HEK293 (cell line): ENCODE data around the gene TRMT1.

Source experiments
- YY1 ChIP-seq: fragments of 450-650 bp; formaldehyde crosslinking; IDR thresholded peaks from 2 replicates; pipeline ENCODE4 v1.5.1; 2018; ENCODE audit warnings: missing biosample characterization, missing genetic modification characterization
- ZBTB20 ChIP-seq: fragments of 450-650 bp; formaldehyde crosslinking; IDR thresholded peaks from 2 replicates; pipeline ENCODE4 v1.5.1; 2016; ENCODE audit warnings: missing biosample characterization, missing genetic modification characterization
- ZNF157 ChIP-seq: fragments of 450-650 bp; formaldehyde crosslinking; IDR thresholded peaks from 2 replicates; pipeline ENCODE4 v1.5.1; 2016; ENCODE audit warnings: missing biosample characterization, missing genetic modification characterization
- ZNF530 ChIP-seq: fragments of 450-650 bp; formaldehyde crosslinking; IDR thresholded peaks from 2 replicates; pipeline ENCODE4 v1.5.1; 2016; ENCODE audit warnings: low read depth, missing biosample characterization, missing genetic modification characterization
- ZNF660 ChIP-seq: fragments of 450-650 bp; IDR thresholded peaks from 2 replicates; pipeline ENCODE4 v1.5.1; 2018; ENCODE audit warnings: missing biosample characterization, mild to moderate bottlenecking, missing genetic modification characterization
- TF ChIP-seq, protein P1 (sequence below): fragments of 450-650 bp; formaldehyde crosslinking; IDR thresholded peaks from 2 replicates; pipeline ENCODE4 v1.5.1; 2017; ENCODE audit warnings: missing biosample characterization, missing genetic modification characterization
- TF ChIP-seq, protein P2 (sequence below): fragments of 450-650 bp; formaldehyde crosslinking; IDR thresholded peaks from 2 replicates; pipeline ENCODE4 v1.5.1; 2016; ENCODE audit warnings: missing biosample characterization, missing genetic modification characterization
- TF ChIP-seq, protein P3 (sequence below): fragments of 450-650 bp; formaldehyde crosslinking; IDR thresholded peaks from 2 replicates; pipeline ENCODE4 v1.5.1; 2016; ENCODE audit warnings: missing biosample characterization, missing genetic modification characterization
- TF ChIP-seq, protein P4 (sequence below): fragments of 450-650 bp; formaldehyde crosslinking; IDR thresholded peaks from 2 replicates; pipeline ENCODE4 v1.5.1; 2016; ENCODE audit warnings: missing biosample characterization, missing genetic modification characterization
- TF ChIP-seq, protein P5 (sequence below): fragments of 450-650 bp; formaldehyde crosslinking; IDR thresholded peaks from 2 replicates; pipeline ENCODE4 v1.5.1; 2017; ENCODE audit warnings: missing biosample characterization, missing genetic modification characterization

DNA sequence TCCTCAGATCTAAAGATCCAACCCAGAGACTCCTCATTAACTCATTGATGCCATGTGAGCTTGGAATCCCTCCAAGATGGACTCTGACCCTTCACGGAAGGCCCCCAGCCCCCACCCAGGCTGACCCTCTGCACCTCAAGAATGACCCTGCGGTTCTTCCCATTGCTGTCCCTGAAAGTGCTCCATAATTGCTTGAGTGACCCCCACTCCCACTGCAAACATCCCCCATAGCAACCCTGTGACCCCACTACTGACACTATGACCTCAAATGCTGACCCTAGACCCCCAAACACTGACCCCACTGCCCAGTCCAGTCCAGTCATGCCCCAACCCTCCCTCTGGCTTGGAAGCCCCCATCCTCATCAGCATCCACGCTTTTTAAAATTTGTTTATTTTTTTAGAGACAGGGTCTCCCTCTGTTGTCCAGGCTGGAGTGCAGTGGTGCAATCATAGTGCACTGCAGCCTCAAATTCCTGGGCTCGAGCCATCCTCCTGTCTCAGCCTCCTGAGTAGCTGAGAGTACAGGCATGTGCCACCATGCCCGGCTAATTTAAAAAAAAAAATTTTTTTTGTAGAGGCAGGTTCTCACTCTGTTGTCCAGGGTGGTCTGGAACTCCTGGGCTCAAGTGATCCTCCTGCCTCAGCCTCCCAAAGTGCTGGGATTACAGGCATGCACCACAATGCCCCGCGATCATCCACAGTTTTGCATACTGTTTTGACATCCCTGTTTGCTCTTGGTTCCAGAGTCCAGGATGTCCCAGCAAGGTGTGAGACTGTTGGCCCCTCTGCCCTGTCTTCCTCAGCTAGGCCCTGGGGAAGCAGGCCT is 14.7 kb downstream of the TRMT1 start:
- TF ChIP-seq, protein P1, sequence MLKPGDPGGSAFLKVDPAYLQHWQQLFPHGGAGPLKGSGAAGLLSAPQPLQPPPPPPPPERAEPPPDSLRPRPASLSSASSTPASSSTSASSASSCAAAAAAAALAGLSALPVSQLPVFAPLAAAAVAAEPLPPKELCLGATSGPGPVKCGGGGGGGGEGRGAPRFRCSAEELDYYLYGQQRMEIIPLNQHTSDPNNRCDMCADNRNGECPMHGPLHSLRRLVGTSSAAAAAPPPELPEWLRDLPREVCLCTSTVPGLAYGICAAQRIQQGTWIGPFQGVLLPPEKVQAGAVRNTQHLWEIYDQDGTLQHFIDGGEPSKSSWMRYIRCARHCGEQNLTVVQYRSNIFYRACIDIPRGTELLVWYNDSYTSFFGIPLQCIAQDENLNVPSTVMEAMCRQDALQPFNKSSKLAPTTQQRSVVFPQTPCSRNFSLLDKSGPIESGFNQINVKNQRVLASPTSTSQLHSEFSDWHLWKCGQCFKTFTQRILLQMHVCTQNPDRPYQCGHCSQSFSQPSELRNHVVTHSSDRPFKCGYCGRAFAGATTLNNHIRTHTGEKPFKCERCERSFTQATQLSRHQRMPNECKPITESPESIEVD: no peak
- TF ChIP-seq YY1 (tag by site-specific recombination) (no peak), ZNF660 (tag by site-specific recombination) (no peak), ZNF530 (tag by site-specific recombination) (no peak), ZBTB20 (tag by site-specific recombination) (no peak), ZNF157 (tag by site-specific recombination) (no peak)
- TF ChIP-seq, protein P2, sequence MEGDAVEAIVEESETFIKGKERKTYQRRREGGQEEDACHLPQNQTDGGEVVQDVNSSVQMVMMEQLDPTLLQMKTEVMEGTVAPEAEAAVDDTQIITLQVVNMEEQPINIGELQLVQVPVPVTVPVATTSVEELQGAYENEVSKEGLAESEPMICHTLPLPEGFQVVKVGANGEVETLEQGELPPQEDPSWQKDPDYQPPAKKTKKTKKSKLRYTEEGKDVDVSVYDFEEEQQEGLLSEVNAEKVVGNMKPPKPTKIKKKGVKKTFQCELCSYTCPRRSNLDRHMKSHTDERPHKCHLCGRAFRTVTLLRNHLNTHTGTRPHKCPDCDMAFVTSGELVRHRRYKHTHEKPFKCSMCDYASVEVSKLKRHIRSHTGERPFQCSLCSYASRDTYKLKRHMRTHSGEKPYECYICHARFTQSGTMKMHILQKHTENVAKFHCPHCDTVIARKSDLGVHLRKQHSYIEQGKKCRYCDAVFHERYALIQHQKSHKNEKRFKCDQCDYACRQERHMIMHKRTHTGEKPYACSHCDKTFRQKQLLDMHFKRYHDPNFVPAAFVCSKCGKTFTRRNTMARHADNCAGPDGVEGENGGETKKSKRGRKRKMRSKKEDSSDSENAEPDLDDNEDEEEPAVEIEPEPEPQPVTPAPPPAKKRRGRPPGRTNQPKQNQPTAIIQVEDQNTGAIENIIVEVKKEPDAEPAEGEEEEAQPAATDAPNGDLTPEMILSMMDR (tag by site-specific recombination): no peak
- TF ChIP-seq, protein P3, sequence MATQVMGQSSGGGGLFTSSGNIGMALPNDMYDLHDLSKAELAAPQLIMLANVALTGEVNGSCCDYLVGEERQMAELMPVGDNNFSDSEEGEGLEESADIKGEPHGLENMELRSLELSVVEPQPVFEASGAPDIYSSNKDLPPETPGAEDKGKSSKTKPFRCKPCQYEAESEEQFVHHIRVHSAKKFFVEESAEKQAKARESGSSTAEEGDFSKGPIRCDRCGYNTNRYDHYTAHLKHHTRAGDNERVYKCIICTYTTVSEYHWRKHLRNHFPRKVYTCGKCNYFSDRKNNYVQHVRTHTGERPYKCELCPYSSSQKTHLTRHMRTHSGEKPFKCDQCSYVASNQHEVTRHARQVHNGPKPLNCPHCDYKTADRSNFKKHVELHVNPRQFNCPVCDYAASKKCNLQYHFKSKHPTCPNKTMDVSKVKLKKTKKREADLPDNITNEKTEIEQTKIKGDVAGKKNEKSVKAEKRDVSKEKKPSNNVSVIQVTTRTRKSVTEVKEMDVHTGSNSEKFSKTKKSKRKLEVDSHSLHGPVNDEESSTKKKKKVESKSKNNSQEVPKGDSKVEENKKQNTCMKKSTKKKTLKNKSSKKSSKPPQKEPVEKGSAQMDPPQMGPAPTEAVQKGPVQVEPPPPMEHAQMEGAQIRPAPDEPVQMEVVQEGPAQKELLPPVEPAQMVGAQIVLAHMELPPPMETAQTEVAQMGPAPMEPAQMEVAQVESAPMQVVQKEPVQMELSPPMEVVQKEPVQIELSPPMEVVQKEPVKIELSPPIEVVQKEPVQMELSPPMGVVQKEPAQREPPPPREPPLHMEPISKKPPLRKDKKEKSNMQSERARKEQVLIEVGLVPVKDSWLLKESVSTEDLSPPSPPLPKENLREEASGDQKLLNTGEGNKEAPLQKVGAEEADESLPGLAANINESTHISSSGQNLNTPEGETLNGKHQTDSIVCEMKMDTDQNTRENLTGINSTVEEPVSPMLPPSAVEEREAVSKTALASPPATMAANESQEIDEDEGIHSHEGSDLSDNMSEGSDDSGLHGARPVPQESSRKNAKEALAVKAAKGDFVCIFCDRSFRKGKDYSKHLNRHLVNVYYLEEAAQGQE (tag by site-specific recombination): no peak
- TF ChIP-seq, protein P4, sequence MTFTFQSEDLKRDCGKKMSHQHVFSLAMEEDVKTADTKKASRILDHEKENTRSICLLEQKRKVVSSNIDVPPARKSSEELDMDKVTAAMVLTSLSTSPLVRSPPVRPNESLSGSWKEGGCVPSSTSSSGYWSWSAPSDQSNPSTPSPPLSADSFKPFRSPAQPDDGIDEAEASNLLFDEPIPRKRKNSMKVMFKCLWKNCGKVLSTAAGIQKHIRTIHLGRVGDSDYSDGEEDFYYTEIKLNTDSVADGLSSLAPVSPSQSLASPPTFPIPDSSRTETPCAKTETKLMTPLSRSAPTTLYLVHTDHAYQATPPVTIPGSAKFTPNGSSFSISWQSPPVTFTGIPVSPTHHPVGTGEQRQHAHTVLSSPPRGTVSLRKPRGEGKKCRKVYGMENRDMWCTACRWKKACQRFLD (tag by site-specific recombination): no peak
- TF ChIP-seq, protein P5, sequence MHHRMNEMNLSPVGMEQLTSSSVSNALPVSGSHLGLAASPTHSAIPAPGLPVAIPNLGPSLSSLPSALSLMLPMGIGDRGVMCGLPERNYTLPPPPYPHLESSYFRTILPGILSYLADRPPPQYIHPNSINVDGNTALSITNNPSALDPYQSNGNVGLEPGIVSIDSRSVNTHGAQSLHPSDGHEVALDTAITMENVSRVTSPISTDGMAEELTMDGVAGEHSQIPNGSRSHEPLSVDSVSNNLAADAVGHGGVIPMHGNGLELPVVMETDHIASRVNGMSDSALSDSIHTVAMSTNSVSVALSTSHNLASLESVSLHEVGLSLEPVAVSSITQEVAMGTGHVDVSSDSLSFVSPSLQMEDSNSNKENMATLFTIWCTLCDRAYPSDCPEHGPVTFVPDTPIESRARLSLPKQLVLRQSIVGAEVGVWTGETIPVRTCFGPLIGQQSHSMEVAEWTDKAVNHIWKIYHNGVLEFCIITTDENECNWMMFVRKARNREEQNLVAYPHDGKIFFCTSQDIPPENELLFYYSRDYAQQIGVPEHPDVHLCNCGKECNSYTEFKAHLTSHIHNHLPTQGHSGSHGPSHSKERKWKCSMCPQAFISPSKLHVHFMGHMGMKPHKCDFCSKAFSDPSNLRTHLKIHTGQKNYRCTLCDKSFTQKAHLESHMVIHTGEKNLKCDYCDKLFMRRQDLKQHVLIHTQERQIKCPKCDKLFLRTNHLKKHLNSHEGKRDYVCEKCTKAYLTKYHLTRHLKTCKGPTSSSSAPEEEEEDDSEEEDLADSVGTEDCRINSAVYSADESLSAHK (tag by site-specific recombination): no peak
